H1 (cell line): ENCODE measurements around the gene FBXO28. TPM values are rescaled to one million over a fixed set of nuclear protein-coding genes. Genes with fewer than 3 reads are reported as not detected.

Experiments
- CBX5 ChIP-seq: fragments of 300-800, 300-1000 bp; sonication (generic); IDR thresholded peaks from 2 replicates; pipeline ENCODE4 v1.7.1; 2016; ENCODE audit warnings: antibody characterized with exemption, low read length, low read depth
- PHF8 ChIP-seq: fragments of 200-600 bp; sonication (generic); conservative IDR thresholded peaks from 2 replicates; pipeline ENCODE4 v1.7.1; 2012; ENCODE audit warnings: low read depth, mild to moderate bottlenecking, inconsistent platforms, low read length, moderate library complexity
- POLR2A ChIP-seq, 2 experiments: IDR thresholded peaks; 1 replicate in 1 of 2; 2 replicates in 1 of 2; pipeline ENCODE4 v1.6.1; 2011; ENCODE audit warnings: low read depth in 2 of 2, low read length in 2 of 2, mild to moderate bottlenecking in 2 of 2; ENCODE audit errors: control extremely low read depth in 1 of 2
- SIX5 ChIP-seq: IDR thresholded peaks from 2 replicates; pipeline ENCODE4 v1.6.1; 2011; ENCODE audit warnings: mild to moderate bottlenecking, low read depth, low read length
- polyA plus RNA-seq, 7 experiments: library from polyadenylated mRNA; depleted of rRNA in 3 of 7; stranded (reverse) in 5 of 7; unstranded in 2 of 7; fragments of >200 nt in 5 of 7; fragments of 200-250 nt in 2 of 7; gene quantifications; 1 replicate in 5 of 7; 2 replicates in 1 of 7; 4 replicates in 1 of 7; pipeline versions ENCODE4 v1.2.1 to v1.2.3, GENCODE V29; 2011 to 2013; ENCODE audit warnings: missing spikeins in 2 of 7, mixed read lengths in 2 of 7
- total RNA-seq: library from RNA; stranded (reverse); fragmentation: NEBNext Ultra II Directional; extraction: Animal tissue kit (Norgen Biotek cat#: 25700); gene quantifications from 2 replicates; pipeline ENCODE4 v1.2.1, GENCODE V29; 2021
- TF ChIP-seq, protein P1 (sequence below): IDR thresholded peaks from 2 replicates; pipeline ENCODE4 v1.6.1; 2011; ENCODE audit warnings: low read depth, mild to moderate bottlenecking, low read length; ENCODE audit not compliant: insufficient read depth
- TF ChIP-seq, protein P2 (sequence below): fragments of 300-600 bp; sonication (generic); IDR thresholded peaks from 2 replicates; pipeline ENCODE4 v1.7.1; 2012; ENCODE audit warnings: low read length, moderate library complexity, mild to moderate bottlenecking, inconsistent platforms; ENCODE audit not compliant: insufficient replicate concordance
- TF ChIP-seq, protein P3 (sequence below): IDR thresholded peaks from 2 replicates; pipeline ENCODE4 v1.6.1; 2012; ENCODE audit warnings: inconsistent platforms
- TF ChIP-seq, protein P4 (sequence below): IDR thresholded peaks from 2 replicates; pipeline ENCODE4 v1.6.1; 2012; ENCODE audit warnings: low read length, inconsistent platforms

FBXO28 gene
- total and polyA plus RNA-seq, 2 of the 8 experiments (the other 6 are each of a cell fraction or from before 2014, with no cell fraction given) = 10.3 to 42.5 TPM

DNA sequence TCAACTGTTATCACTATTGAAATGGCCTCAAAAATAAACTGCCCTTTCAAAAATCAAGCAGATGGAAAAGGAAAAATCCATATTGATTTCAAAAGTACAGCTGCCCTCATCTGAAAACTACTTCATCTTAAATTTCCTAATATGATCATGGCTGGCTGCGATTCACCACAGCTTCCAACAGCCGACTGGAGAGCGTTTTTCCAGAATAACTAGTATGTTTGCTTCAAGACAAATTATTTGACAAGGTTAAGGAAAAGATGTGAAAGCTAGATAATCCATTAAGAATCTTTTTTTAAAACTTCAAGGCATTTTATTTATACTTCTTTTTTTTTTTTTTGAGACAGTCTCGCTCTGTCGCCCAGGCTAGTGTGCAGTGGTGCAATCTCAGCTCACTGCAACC is 65.0 kb downstream of the FBXO28 start (continued):
- TF ChIP-seq, protein P1, sequence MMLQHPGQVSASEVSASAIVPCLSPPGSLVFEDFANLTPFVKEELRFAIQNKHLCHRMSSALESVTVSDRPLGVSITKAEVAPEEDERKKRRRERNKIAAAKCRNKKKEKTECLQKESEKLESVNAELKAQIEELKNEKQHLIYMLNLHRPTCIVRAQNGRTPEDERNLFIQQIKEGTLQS = no peak
- TF ChIP-seq POLR2A (IDR thresholded peaks at IDR 0.05; ENCODE audit: control extremely low read depth in 1 of 2, low read depth in 2 of 2, low read length in 2 of 2) (no peak), CBX5 (no peak), SIX5 (no peak), PHF8 (no peak)
- TF ChIP-seq, protein P2, sequence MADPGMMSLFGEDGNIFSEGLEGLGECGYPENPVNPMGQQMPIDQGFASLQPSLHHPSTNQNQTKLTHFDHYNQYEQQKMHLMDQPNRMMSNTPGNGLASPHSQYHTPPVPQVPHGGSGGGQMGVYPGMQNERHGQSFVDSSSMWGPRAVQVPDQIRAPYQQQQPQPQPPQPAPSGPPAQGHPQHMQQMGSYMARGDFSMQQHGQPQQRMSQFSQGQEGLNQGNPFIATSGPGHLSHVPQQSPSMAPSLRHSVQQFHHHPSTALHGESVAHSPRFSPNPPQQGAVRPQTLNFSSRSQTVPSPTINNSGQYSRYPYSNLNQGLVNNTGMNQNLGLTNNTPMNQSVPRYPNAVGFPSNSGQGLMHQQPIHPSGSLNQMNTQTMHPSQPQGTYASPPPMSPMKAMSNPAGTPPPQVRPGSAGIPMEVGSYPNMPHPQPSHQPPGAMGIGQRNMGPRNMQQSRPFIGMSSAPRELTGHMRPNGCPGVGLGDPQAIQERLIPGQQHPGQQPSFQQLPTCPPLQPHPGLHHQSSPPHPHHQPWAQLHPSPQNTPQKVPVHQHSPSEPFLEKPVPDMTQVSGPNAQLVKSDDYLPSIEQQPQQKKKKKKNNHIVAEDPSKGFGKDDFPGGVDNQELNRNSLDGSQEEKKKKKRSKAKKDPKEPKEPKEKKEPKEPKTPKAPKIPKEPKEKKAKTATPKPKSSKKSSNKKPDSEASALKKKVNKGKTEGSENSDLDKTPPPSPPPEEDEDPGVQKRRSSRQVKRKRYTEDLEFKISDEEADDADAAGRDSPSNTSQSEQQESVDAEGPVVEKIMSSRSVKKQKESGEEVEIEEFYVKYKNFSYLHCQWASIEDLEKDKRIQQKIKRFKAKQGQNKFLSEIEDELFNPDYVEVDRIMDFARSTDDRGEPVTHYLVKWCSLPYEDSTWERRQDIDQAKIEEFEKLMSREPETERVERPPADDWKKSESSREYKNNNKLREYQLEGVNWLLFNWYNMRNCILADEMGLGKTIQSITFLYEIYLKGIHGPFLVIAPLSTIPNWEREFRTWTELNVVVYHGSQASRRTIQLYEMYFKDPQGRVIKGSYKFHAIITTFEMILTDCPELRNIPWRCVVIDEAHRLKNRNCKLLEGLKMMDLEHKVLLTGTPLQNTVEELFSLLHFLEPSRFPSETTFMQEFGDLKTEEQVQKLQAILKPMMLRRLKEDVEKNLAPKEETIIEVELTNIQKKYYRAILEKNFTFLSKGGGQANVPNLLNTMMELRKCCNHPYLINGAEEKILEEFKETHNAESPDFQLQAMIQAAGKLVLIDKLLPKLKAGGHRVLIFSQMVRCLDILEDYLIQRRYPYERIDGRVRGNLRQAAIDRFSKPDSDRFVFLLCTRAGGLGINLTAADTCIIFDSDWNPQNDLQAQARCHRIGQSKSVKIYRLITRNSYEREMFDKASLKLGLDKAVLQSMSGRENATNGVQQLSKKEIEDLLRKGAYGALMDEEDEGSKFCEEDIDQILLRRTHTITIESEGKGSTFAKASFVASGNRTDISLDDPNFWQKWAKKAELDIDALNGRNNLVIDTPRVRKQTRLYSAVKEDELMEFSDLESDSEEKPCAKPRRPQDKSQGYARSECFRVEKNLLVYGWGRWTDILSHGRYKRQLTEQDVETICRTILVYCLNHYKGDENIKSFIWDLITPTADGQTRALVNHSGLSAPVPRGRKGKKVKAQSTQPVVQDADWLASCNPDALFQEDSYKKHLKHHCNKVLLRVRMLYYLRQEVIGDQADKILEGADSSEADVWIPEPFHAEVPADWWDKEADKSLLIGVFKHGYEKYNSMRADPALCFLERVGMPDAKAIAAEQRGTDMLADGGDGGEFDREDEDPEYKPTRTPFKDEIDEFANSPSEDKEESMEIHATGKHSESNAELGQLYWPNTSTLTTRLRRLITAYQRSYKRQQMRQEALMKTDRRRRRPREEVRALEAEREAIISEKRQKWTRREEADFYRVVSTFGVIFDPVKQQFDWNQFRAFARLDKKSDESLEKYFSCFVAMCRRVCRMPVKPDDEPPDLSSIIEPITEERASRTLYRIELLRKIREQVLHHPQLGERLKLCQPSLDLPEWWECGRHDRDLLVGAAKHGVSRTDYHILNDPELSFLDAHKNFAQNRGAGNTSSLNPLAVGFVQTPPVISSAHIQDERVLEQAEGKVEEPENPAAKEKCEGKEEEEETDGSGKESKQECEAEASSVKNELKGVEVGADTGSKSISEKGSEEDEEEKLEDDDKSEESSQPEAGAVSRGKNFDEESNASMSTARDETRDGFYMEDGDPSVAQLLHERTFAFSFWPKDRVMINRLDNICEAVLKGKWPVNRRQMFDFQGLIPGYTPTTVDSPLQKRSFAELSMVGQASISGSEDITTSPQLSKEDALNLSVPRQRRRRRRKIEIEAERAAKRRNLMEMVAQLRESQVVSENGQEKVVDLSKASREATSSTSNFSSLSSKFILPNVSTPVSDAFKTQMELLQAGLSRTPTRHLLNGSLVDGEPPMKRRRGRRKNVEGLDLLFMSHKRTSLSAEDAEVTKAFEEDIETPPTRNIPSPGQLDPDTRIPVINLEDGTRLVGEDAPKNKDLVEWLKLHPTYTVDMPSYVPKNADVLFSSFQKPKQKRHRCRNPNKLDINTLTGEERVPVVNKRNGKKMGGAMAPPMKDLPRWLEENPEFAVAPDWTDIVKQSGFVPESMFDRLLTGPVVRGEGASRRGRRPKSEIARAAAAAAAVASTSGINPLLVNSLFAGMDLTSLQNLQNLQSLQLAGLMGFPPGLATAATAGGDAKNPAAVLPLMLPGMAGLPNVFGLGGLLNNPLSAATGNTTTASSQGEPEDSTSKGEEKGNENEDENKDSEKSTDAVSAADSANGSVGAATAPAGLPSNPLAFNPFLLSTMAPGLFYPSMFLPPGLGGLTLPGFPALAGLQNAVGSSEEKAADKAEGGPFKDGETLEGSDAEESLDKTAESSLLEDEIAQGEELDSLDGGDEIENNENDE = no peak
- TF ChIP-seq, protein P3, sequence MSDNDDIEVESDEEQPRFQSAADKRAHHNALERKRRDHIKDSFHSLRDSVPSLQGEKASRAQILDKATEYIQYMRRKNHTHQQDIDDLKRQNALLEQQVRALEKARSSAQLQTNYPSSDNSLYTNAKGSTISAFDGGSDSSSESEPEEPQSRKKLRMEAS = no peak
- TF ChIP-seq, protein P4, sequence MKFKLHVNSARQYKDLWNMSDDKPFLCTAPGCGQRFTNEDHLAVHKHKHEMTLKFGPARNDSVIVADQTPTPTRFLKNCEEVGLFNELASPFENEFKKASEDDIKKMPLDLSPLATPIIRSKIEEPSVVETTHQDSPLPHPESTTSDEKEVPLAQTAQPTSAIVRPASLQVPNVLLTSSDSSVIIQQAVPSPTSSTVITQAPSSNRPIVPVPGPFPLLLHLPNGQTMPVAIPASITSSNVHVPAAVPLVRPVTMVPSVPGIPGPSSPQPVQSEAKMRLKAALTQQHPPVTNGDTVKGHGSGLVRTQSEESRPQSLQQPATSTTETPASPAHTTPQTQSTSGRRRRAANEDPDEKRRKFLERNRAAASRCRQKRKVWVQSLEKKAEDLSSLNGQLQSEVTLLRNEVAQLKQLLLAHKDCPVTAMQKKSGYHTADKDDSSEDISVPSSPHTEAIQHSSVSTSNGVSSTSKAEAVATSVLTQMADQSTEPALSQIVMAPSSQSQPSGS = no peak
- TF ChIP-seq, all 59 proteins: peak for 0
